Measurements from ENCODE around the gene IGDCC3.
"Not testable (repeated sequence)": the region's sequence is repeated elsewhere in the genome, so short reads cannot be mapped to it uniquely, and the experiment has no call there.

IGDCC3 gene

GRCh38 chr15:65405791-65406423 is 28.1 kb upstream of the IGDCC3 start:
- DNase-seq: no peak

- no peak for DNase-seq
Measured at GRCh38 chr15:65404186-65404872, 26.5 kb upstream of the IGDCC3 start.

DNA sequence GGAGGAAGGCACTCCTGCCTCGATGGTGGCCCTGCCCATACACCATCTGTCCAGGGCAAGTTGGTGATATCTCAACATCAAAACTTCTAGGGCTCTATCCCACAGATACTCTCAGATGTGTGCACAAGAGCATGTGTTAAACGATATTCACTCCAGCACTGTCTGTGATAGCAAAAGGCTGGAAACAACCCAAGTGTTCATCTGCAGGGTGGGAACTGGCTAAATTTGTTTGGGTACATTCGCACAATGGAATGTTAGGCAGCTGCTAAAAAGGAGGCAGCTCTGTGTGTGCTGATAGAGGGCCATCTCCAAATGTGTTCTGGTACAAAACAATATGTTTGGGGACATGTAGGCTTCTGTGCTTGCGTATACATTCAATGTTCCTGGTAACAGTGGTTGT is 25.2 kb upstream of the IGDCC3 start:
- DNase-seq: no peak

- no peak for DNase-seq
Measured at GRCh38 chr15:65401611-65402240, 23.9 kb upstream of the IGDCC3 start.

DNA sequence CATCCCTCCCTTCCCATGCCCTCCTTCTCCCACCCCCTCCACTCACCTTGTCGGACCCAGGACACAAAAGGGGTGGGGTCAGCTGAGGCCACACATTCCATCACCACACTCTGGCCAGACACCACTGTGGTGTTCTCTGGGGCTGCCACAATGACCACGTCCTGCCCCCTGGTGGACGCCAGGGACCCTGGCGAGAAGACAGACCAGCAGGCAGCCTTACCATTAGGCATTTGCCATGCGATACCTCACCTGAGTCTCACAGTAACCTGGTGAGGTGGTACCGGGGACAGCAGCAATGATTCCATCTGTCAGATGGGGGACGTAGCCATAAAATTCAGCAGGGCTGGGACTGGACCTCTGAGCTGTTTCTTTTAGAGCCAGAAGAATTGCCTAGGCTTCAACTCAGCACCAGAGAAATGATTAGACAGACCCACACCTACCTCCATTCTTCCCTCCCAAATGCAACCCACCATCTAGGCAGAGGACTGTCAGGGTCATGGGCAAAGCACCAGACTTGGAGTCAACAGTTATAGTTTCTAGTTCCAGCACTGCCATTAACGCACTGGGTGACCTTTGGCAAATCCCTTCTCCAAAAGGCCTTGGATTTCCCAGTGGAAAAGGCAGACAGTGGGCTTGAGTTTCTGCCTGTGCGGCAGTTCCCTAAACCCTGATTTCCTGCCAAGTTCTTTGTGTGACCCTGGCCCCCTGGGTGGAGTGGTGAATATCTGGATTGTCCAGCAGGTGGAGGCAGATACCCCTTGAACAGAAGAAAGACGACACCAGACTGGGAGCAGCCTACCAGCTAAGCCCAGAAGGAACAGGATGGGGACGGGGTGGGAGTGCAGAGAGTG is 23.2 kb upstream of the IGDCC3 start:
- DNase-seq: peak; percentile 51

DNA sequence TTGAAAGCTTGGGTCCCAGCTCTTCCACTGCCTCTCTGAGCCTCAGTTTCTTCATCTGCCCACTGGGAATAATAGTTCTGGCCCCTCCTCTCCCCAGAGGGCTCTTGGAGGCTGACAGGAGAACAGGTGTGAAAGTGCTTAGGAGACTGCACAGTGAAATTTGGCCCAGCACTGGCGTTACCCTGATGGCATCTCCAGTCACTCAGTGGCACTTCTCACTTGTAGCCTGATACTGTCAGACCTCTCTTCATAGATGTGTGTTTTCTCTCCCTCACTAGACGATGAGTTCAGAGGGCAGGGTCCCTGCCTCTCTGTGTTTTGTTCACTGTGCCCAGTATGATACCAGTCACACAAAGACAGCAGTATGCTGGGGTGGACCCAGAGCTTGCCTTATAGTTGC is 22.2 kb upstream of the IGDCC3 start:
- no peak for DNase-seq

GRCh38 chr15:65399001-65399706 is 21.4 kb upstream of the IGDCC3 start:
- no peak for DNase-seq

DNA sequence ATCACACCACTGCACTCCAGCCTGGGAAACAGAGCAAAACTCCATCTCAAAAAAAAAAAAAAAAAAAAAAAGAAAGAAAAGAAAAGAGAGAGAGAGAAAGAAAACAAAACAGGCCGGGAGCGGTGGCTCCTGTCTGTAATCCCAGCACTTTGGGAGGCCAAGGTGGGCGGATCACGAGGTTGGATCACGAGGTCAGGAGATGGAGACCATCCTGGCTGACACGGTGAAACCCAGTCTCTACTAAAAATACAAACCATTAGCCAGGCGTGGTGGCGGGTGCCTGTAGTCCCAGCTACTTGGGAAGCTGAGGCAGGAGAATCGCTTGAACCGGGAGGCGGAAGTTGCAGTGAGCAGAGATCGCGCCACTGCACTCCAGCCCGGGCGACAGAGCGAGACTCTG is 20.7 kb upstream of the IGDCC3 start:
- DNase-seq: not testable (repeated sequence)

- no peak for DNase-seq
Measured at GRCh38 chr15:65396965-65397317, 19.1 kb upstream of the IGDCC3 start.

- no peak for DNase-seq
Measured at GRCh38 chr15:65396283-65396964, 18.6 kb upstream of the IGDCC3 start.

DNA sequence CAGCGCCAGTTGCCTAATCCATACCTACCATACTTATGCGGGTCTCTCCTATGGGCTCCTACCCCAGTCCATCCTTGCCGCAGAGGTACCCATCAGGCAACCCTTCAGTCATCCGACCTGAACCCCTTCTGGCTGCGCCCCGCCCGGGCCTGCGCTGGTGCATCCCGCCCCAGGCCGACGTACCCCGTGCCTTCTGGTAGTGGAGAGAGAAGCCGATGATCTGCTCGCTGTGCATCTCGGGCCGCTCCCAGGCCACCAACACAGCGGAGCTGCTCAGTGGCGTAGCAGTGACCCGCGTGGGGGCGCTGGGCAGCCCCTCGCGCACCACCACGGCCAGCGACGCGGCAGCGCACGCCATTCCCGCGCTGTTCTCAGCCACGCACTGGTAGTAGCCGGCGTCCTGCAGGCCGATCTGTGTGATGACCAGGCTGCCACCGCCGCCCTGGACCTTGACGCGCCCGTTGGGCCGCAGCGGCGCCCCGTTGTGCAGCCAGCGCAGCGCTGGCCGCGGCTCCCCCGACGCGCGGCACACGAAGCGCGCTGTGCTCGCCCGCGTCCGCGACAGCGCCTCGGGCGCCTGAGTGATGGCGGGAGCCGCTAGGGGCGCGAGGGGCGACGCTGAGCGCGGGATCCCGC is 17.9 kb upstream of the IGDCC3 start:
- DNase-seq: no peak

DNA sequence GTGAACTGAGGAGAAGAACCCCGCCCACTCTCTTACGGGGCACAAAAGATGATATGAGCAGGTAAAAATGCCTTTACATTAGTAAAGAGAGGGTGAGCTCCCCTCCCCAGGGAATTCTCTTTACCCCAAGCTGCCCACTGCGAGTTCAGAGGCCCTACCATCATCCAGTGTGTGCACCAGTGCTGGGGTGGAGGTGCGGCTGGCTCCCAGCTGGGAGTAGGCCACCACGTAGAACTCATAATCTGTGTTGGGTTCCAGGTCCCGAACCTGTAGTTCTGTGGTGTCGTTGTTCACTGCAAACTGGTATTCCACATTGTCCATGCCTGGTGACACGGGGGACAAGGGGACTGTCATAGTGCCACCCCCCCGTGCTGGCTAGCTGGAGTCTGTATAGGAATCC is 17.1 kb upstream of the IGDCC3 start:
- DNase-seq: no peak

- no peak for DNase-seq
Measured at GRCh38 chr15:65394280-65394789, 16.5 kb upstream of the IGDCC3 start.

DNA sequence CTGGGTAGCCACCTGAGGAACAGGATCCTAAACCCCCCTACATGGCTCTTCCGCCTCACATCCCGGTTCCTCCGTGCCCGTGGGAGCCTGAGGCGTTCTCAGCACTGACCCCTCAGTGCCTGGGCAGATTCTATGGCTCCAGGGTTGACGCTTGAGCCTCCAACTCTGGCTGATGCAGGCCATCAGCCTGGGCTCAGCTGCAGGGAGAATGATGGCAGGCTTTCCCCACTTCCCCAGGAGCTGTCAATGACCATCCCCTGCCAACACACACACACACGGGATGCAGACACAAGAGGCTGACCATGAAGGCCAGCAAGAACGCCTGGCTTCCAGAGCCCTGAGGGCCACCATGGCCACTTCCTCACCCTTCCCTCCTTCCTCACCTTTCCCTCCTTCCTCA is 15.8 kb upstream of the IGDCC3 start:
- no peak for DNase-seq

GRCh38 chr15:65393091-65393490 is 15.3 kb upstream of the IGDCC3 start:
- DNase-seq: no peak

GRCh38 chr15:65392368-65392767 is 14.6 kb upstream of the IGDCC3 start:
- DNase-seq: no peak

DNA sequence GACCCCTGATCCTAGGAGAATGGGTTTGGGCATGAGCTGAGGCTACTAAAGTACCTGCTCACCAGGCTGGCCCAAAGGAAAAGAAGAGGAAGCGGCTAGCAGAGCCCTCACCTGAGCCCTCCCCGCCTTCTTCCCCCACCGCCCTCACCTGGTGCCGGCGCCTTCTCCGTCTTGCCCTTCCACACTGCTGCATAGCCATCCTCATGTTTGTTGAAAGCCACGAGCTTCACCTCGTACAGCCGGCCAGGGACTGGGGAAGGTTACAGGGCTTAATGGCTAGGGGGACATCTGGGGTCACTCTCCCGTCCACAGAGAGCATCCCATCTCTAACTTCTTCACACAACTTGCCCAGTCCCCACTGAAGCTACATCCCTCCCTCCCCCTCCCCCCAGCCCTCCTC is 13.9 kb upstream of the IGDCC3 start:
- no peak for DNase-seq

DNA sequence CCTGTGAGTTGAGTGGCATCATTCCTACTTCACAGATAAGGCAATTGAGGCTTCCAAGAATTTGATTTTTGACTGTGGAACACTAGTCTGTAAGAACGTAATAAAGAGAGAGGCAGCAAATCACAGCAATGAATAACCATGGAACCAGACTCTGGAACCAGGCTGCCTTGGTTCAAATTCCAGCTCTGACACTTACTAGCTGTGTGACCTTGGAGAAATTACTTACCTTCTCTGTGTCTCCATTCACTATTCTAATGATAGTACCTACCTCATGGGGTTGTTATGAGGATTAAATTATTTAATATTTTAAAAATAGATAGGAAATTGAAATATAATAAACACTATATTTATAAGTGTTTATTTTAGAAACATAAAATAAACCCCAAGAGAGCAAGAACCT is 12.6 kb upstream of the IGDCC3 start:
- no peak for DNase-seq

DNA sequence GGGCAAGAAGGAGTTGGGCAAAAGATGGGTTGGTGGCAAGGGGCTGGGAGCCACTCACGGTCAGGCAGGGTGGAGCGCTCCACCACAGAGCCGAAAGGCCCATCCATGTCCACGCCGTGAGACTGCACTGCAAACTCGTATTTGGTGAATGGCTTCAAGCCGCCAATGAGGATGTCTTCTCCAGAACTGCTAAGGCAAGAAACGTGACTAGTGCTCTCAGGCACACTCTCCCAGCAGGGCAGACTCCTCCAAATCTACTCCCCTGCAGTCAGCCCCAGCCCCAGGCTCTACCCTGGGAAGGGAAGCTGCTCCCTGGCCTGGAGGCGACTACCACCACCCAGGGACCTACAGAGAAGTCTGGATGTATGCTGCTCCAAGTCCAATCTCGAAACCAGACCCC is 11.4 kb upstream of the IGDCC3 start:
- no peak for DNase-seq

GRCh38 chr15:65388306-65389080 is 10.7 kb upstream of the IGDCC3 start:
- no peak for DNase-seq

DNA sequence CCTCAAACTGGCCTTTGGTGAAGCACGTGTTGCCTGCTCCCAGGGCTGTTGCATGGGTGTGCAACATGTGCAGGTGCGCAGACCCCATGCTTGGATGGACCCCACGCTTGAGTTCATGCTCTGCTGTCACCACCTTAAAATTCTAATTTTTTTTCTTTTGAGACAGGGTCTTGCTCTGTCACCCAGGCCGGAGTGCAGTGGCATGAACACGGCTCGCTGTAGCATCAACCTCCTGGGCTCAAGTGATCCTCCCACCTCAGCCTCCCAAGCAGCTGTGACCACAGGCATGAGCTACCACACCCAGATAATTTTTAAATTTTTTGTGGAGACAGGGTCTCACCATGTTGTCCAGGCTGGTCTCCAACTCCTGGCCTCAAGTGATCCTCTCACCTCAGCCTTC is 9.1 kb upstream of the IGDCC3 start:
- DNase-seq: no peak

All from NCI-H2107 (cell line).